Stomach (tissue), 9 donors: ENCODE results near the gene ERC1. TPM values are rescaled to one million over a fixed set of nuclear protein-coding genes. Genes with fewer than 3 reads are reported as not detected.

Experiments used
- DNase-seq, 2 donors: peaks; one replicate each; pipeline versions ENCODE4 v3.0.0 to v3.0.0-alpha.2; 2013 to 2019
- H3K27ac ChIP-seq, 5 donors: fragments of 200-600 bp in 4 of 5; sonication (generic) in 4 of 5; one replicate each; pipeline ENCODE4 v1.5.1; 2013 to 2019; ENCODE audit warnings: mild to moderate bottlenecking in 1 of 5, moderate library complexity in 1 of 5
- H3K27me3 ChIP-seq, 3 donors: fragments of 200-600 bp; sonication (generic); one replicate each; pipeline ENCODE4 v1.5.1; 2017 to 2019; ENCODE audit warnings: mixed run types in 1 of 3
- H3K36me3 ChIP-seq, 4 donors: fragments of 200-600 bp; sonication (generic); 1 replicate in 3 of 4; 2 replicates in 1 of 4; pipeline ENCODE4 v1.5.1; 2016 to 2019
- H3K4me1 ChIP-seq, 4 donors: fragments of 200-600 bp; sonication (generic); one replicate each; pipeline ENCODE4 v1.5.1; 2016 to 2019
- H3K4me3 ChIP-seq, 4 donors: fragments of 200-600 bp; sonication (generic) in 3 of 4; one replicate each; pipeline ENCODE4 v1.5.1; 2016 to 2019; ENCODE audit warnings: mild to moderate bottlenecking in 1 of 4
- H3K9me3 ChIP-seq, 4 donors: fragments of 200-600 bp; sonication (generic); one replicate each; pipeline ENCODE4 v1.5.1; 2016 to 2019
- EP300 ChIP-seq: sonication (generic); formaldehyde crosslinking; IDR thresholded peaks from one replicate; pipeline ENCODE4 v1.6.1; 2017; ENCODE audit warnings: antibody characterized with exemption
- POLR2A ChIP-seq, 4 donors: fragments of 450-650 bp; IDR thresholded peaks; one replicate each; pipeline ENCODE4 v1.6.1; 2016; ENCODE audit warnings: antibody characterized with exemption in 4 of 4, control low read depth in 2 of 4, mild to moderate bottlenecking in 1 of 4, moderate library complexity in 1 of 4
- POLR2AphosphoS5 ChIP-seq, 3 donors: sonication (generic); formaldehyde crosslinking; IDR thresholded peaks; one replicate each; pipeline ENCODE4 v1.6.1; 2016; ENCODE audit warnings: antibody characterized with exemption in 3 of 3
- WGBS, 5 donors: extraction: QIAGEN DNeasy Blood & Tissue Kit in 3 of 5; methylation state at CpG; one replicate each; pipeline versions ENCODE4 v1.1.5 to v1.1.7; 2013 to 2018; 5-methylcytosine and 5-hydroxymethylcytosine counted together
- intact Hi-C: fragments of 100-400 bp; cut with DNase I; formaldehyde crosslinking; loops from one replicate; pipeline ENCODE4 v1.15.1; 2023; ENCODE audit warnings: low total_unique reads
- polyA plus RNA-seq, 3 donors: library from polyadenylated mRNA; stranded (reverse); fragments of 200-250 nt; gene quantifications; one replicate each; pipeline ENCODE4 v1.2.3, GENCODE V29; 2013
- total RNA-seq, 5 donors: library from RNA; depleted of rRNA; stranded (reverse); fragments of >200 nt; gene quantifications; one replicate each; pipeline versions ENCODE4 v1.1.0 to v1.2.3, GENCODE V29; 2014 to 2016
- TF ChIP-seq, protein P1 (sequence below), 7 experiments: fragments of 450-650 bp in 4 of 7; fragments of 200-600 bp in 3 of 7; sonication (generic) in 3 of 7; IDR thresholded peaks; one replicate each; pipeline ENCODE4 v1.5.1; 2016 to 2019; ENCODE audit warnings: antibody characterized with exemption in 7 of 7, control low read depth in 2 of 7, mild to moderate bottlenecking in 1 of 7
- donor health status: healthy with polysubstance abuse.
- donor health status: Bipolar disorder and iron deficiency.
- donor health status: healthy.

ERC1 gene
- total and polyA plus RNA-seq, 8 donors = 3.8 to 69.4 (median 51.6) TPM

DNA sequence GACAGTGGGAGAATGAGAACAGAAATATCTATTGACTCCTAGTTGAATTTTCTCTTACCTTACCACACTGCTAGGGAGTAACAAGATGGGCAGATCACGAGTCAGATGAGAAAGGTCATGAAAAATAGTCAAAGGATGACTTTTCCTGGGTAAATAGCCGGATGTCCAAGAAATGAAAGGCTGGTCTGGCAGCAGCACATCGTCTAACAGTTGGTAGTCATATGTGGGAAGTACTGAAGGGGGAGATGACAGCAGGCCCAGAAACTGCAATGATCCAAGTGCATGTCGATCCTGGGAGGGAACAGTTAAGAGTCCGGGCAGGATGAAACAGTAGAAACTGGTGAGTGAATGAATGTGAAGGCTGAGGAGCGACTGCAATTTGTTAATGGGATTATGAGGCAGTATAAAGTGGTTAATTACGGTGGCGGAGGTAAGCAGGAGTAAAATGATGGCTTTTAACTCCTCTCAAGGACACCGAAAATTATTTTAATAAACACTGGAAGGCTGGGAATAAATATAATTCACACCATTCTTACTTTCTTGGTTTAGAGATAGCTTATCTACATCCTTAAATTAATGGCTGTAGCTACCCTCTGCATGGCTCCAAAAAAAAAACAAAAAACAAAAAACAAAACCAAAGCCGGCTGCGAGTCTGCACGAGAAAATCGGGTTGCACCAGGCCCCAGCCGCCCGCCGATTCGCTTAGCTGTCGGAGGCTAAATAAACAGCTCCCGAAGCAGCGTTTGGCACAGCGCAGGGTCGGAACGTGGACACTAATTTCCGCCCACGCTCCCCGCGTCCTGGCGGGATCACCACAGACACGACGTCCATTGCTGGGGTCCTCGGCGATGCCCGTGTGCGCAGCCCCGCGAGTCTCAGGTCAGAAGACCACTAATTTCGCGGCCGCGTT lies 1.0 kb upstream of the ERC1 start:
- intact Hi-C loops = no loop called here
- Histone ChIP-seq H3K27me3 (no peaks in the 10 kb centered on the region), H3K9me3 (no peaks in the 10 kb centered on the region), H3K4me3 (peak overlapping the region; percentile 76 to 98 (median 88)), H3K4me1 (peaks cover 30 to 57% (median 44%) of the 10 kb centered on the region in 4 donors), H3K36me3 (no peaks in the 10 kb centered on the region), H3K27ac (peak overlapping the region; percentile 93 to 98 (median 97))
- 2 to 3% (median 3%) methylated on average over 31 to 40 of the region's 40 CpGs for WGBS, 5 donors
- TF ChIP-seq, protein P1, sequence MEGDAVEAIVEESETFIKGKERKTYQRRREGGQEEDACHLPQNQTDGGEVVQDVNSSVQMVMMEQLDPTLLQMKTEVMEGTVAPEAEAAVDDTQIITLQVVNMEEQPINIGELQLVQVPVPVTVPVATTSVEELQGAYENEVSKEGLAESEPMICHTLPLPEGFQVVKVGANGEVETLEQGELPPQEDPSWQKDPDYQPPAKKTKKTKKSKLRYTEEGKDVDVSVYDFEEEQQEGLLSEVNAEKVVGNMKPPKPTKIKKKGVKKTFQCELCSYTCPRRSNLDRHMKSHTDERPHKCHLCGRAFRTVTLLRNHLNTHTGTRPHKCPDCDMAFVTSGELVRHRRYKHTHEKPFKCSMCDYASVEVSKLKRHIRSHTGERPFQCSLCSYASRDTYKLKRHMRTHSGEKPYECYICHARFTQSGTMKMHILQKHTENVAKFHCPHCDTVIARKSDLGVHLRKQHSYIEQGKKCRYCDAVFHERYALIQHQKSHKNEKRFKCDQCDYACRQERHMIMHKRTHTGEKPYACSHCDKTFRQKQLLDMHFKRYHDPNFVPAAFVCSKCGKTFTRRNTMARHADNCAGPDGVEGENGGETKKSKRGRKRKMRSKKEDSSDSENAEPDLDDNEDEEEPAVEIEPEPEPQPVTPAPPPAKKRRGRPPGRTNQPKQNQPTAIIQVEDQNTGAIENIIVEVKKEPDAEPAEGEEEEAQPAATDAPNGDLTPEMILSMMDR (IDR thresholded peaks at IDR 0.05) = no peak
- no peak for TF ChIP-seq POLR2A (IDR thresholded peaks at IDR 0.05)
- TF ChIP-seq EP300 = no peak
- TF ChIP-seq POLR2AphosphoS5 (IDR thresholded peaks at IDR 0.05) = no peak
- peak; percentile 72 to 87 for DNase-seq

DNA sequence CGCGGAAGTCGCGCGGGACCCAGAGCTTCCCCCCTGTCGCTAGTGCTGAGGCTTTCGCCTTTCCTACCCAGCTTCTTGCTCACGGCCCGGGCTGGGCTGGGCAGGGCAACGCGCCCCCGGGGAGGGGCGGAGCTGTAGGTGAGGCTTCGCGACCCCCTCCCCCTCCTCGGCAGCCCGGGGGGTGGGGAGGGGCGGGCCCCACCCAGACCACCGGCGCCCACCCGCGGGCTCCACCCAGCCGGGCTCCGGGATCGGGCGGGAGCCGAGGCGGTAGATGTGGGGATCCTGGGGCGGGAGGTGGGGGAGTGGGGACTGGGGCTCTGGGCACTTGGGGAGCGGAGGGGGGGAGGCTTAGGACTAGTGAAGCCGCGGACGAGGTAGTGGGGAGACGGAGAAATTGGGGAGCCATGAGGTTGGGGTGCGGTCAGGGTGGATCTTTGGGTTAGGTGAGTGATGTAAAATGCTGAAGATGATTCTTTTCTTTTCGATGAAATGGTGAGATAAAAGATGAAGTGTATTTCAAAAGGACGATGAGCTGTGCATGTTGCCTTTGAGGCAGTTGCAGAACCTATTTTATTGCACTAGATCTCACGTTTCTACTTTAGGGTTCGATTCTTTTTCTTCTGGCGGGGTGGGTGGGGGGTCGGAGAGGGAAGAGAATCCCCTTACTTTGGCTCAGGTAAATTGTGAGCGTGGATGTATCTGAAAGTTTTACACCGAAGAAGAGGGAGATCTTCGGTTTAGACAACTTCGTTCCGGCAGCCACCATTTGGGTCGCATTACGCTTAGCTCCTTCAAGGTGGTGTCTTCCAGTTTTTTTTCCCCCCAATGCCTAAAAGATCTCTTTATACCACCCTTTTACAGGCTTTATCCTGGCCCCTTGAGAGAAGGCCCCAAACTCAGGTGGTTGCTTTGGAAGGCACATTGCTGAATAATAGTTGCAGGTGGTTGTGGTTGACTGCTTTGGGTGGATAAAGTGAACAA lies 619 bp downstream of the ERC1 start:
- no peaks in the 10 kb centered on the region for H3K27me3 ChIP-seq
- TF ChIP-seq EP300 = no peak
- DNase-seq = peak in 1 of 2 donors; percentile 37
- H3K27ac ChIP-seq = peak overlapping the region; percentile 93 to 98 (median 97)
- H3K36me3 ChIP-seq = no peaks in the 10 kb centered on the region
- H3K4me1 ChIP-seq = peaks cover 30 to 71% (median 48%) of the 10 kb centered on the region in 4 donors
- H3K9me3 ChIP-seq = no peaks in the 10 kb centered on the region
- 4 to 8% (median 5%) methylated on average over 25 to 47 of the region's 48 CpGs for WGBS, 5 donors
- H3K4me3 ChIP-seq = peak overlapping the region; percentile 76 to 98 (median 88)
- intact Hi-C loops = no loop called here

DNA sequence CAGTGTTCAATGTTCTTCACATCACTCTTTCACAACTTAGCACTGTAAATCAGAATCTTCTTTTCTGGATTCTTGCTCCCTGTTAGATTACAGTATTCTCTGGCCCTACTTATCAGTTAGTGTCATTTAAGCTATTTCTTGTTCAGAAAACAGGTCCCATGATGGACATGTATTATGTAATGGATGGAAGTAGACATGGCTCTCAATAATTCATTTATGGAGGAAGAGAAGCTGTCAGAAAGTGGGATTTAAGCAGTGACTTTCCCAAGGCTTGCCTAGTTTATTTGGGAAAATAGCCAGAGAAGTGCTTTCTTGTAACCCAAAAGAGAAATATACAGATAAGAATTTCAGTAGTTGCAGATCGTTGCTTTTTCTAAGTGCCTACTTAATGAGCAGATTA lies 1.6 kb downstream of the ERC1 start:
- Histone ChIP-seq H3K9me3 (no peaks in the 10 kb centered on the region), H3K4me3 (peak overlapping the region in 1 of 4 donors; percentile 76), H3K27me3 (no peaks in the 10 kb centered on the region), H3K36me3 (no peaks in the 10 kb centered on the region), H3K27ac (peak overlapping the region in 3 of 5 donors; percentile 96 to 98 (median 97)), H3K4me1 (peaks cover 30 to 74% (median 50%) of the 10 kb centered on the region in 4 donors)
- TF ChIP-seq, protein P1 (IDR thresholded peaks at IDR 0.05) = no peak
- no peak for TF ChIP-seq POLR2A (IDR thresholded peaks at IDR 0.05)
- no peak for TF ChIP-seq POLR2AphosphoS5 (IDR thresholded peaks at IDR 0.05)
- TF ChIP-seq EP300 = no peak
- intact Hi-C loops = no loop called here
- WGBS, 5 donors = 10 to 31% (median 11%) methylated on average over 1 of the region's 1 CpG
- no peak for DNase-seq

DNA sequence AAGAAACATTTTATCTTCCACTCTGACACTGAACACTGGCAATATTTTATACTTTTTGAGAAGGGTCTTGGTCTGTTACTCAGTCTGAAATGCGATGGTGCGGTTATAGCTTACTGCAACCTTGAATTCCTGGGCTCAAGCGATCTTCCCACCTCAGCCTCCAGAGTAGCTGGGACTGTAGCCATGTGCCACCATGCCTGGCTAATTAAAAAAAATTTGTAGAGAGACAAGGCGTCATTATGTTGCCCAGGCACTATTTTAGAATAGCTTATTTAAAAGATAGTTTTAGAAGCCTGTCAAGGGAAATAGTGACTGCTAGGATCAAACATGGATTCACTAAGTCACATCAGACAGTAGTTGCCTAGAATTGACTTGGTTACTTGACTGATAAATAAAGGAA lies 5.9 kb downstream of the ERC1 start:
- no peaks in the 10 kb centered on the region for H3K9me3 ChIP-seq
- intact Hi-C loops = no loop called here
- no peak for DNase-seq
- H3K36me3 ChIP-seq = peaks cover 0 to 7% (median 7%) of the 10 kb centered on the region in 4 donors
- no peaks in the 10 kb centered on the region for H3K27me3 ChIP-seq
- peaks cover 17 to 52% (median 33%) of the 10 kb centered on the region in 4 donors for H3K4me1 ChIP-seq
- no peak overlapping the region for H3K4me3 ChIP-seq
- H3K27ac ChIP-seq = no peak overlapping the region
- TF ChIP-seq POLR2A (IDR thresholded peaks at IDR 0.05) = no peak
- TF ChIP-seq POLR2AphosphoS5 (IDR thresholded peaks at IDR 0.05) = no peak
- TF ChIP-seq EP300 = no peak
- 89 to 96% (median 92%) methylated on average over 4 of the region's 4 CpGs for WGBS, 5 donors

DNA sequence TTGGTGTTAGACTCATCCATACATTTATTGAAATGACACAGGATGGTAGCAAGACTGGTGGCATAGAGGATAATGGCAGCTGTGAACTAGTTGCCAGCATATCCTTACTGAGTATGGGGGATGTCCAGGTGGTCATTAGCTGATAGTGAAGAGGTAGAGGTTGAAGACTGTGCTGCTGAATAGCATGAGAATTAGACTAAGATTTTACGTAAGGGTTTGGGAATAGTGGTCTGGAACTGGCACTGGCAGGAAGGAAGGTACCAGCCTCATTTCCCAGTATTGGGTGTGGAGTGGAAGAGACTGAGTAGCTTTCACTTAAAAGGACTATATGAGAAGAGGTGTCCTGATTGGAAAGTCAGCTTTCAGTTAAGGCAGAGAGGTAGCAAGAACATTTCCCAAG lies 6.5 kb downstream of the ERC1 start:
- 76 to 93% (median 81%) methylated on average over 1 of the region's 1 CpG for WGBS, 5 donors
- Histone ChIP-seq H3K4me3 (no peak overlapping the region), H3K36me3 (peaks cover 0 to 7% (median 7%) of the 10 kb centered on the region in 4 donors), H3K9me3 (no peaks in the 10 kb centered on the region), H3K27me3 (no peaks in the 10 kb centered on the region), H3K4me1 (peaks cover 11 to 45% (median 27%) of the 10 kb centered on the region in 4 donors), H3K27ac (no peak overlapping the region)
- no peak for DNase-seq
- intact Hi-C loops = no loop called here
- TF ChIP-seq POLR2A (IDR thresholded peaks at IDR 0.05) = no peak
